Gastrocnemius medialis (tissue), 4 donors: ENCODE data around the gene RHOB. TPM values are rescaled to one million over a fixed set of nuclear protein-coding genes. Genes with fewer than 3 reads are reported as not detected.

Source experiments
- ATAC-seq, 2 donors: fragments of 150-250 bp; one replicate each; pipeline ENCODE4 v1.9.1; 2016
- DNase-seq, 2 donors: peaks; one replicate each; pipeline ENCODE4 v3.0.0-alpha.2; 2019
- H3K27ac ChIP-seq, 4 donors: fragments of 200-600 bp; sonication (generic); 1 replicate in 1 of 4; 2 replicates in 3 of 4; pipeline ENCODE4 v1.5.1; 2016 to 2018; ENCODE audit warnings: mild to moderate bottlenecking in 2 of 4, moderate library complexity in 1 of 4
- H3K27me3 ChIP-seq, 3 donors: fragments of 200-600 bp; sonication (generic) in 2 of 3; 1 replicate in 1 of 3; 2 replicates in 2 of 3; pipeline versions ENCODE4 v1.5.1 to v1.6.0; 2016 to 2019; ENCODE audit warnings: mild to moderate bottlenecking in 1 of 3, moderate library complexity in 1 of 3
- H3K36me3 ChIP-seq, 2 donors: fragments of 200-600 bp; sonication (generic) in 1 of 2; one replicate each; pipeline ENCODE4 v1.5.1; 2017 to 2018
- H3K4me1 ChIP-seq, 2 donors: fragments of 200-600 bp; sonication (generic) in 1 of 2; one replicate each; pipeline ENCODE4 v1.5.1; 2016 to 2017; ENCODE audit warnings: mild to moderate bottlenecking in 2 of 2
- H3K4me3 ChIP-seq, 4 donors: fragments of 200-600 bp; sonication (generic) in 3 of 4; 1 replicate in 1 of 4; 2 replicates in 3 of 4; pipeline ENCODE4 v1.5.1; 2016 to 2019; ENCODE audit warnings: mild to moderate bottlenecking in 2 of 4
- H3K9me3 ChIP-seq, 3 donors: fragments of 200-600 bp; sonication (generic) in 2 of 3; 1 replicate in 1 of 3; 2 replicates in 2 of 3; pipeline ENCODE4 v1.5.1; 2016 to 2019
- CTCF ChIP-seq, 5 experiments: fragments of 450-650 bp in 3 of 5; fragments of 200-600 bp in 2 of 5; sonication (generic) in 2 of 5; IDR thresholded peaks in 4 of 5; conservative IDR thresholded peaks in 1 of 5; 1 replicate in 4 of 5; 2 replicates in 1 of 5; pipeline ENCODE4 v1.5.1; 2016 to 2019; ENCODE audit warnings: antibody characterized with exemption in 5 of 5, mild to moderate bottlenecking in 3 of 5, moderate library complexity in 3 of 5
- POLR2A ChIP-seq, 2 donors: fragments of 450-650 bp; IDR thresholded peaks; one replicate each; pipeline ENCODE4 v1.6.1; 2017; ENCODE audit warnings: antibody characterized with exemption in 2 of 2, mild to moderate bottlenecking in 2 of 2, moderate library complexity in 2 of 2
- in situ Hi-C, 4 donors: fragments of 200-750 bp; cut with MboI; loops; one replicate each; pipeline versions ENCODE4 v1.15.0 to v1.8.0; 2017; ENCODE audit warnings: low sequenced_read_pairs in 4 of 4
- intact Hi-C: fragments of 100-400 bp; cut with DNase I; formaldehyde crosslinking; loops from one replicate; pipeline ENCODE4 v1.15.1; 2023; ENCODE audit warnings: low total_unique reads
- total RNA-seq, 4 donors: library from RNA; depleted of rRNA; stranded (reverse); fragments of >200 nt; gene quantifications; one replicate each; pipeline versions ENCODE4 v1.1.0 to v1.2.3, GENCODE V29; 2016

RHOB gene
- total RNA-seq, 4 donors from 2014 or later, result 696 to 1,267 (median 1,094) TPM

GRCh38 chr2:20480913-20481312, 34.0 kb downstream of the RHOB start:
- Histone ChIP-seq H3K4me1 (peaks cover 14 to 40% of the 10 kb centered on the region in 2 donors), H3K4me3 (no peak overlapping the region), H3K36me3 (no peaks in the 10 kb centered on the region), H3K27me3 (no peaks in the 10 kb centered on the region), H3K9me3 (no peaks in the 10 kb centered on the region), H3K27ac (no peak overlapping the region)
- intact Hi-C loops (no loop called here), in situ Hi-C loops (no loop called here)
- no peak for ATAC-seq
- no peak for DNase-seq
- TF ChIP-seq POLR2A (IDR thresholded peaks at IDR 0.05), result no peak
- no peak for TF ChIP-seq CTCF (IDR thresholded peaks at IDR 0.05 in 4 of 5, conservative IDR thresholded peaks at IDR 0.05 in 1 of 5)

- H3K4me3 ChIP-seq, result no peak overlapping the region
- H3K9me3 ChIP-seq, result no peaks in the 10 kb centered on the region
- H3K36me3 ChIP-seq, result no peaks in the 10 kb centered on the region
- no peaks in the 10 kb centered on the region for H3K27me3 ChIP-seq
- ATAC-seq (no peak), DNase-seq (no peak)
- peak overlapping the region; percentile 5 to 80 (median 45) for H3K27ac ChIP-seq
- no peak for TF ChIP-seq CTCF (IDR thresholded peaks at IDR 0.05 in 4 of 5, conservative IDR thresholded peaks at IDR 0.05 in 1 of 5)
- no peak for TF ChIP-seq POLR2A (IDR thresholded peaks at IDR 0.05)
- intact Hi-C loops, result no loop called here
- peaks cover 14 to 40% of the 10 kb centered on the region in 2 donors for H3K4me1 ChIP-seq
- in situ Hi-C loops, result no loop called here
Observed at GRCh38 chr2:20481798-20482405, 35.0 kb downstream of the RHOB start.

- ATAC-seq, result peak in 1 of 2 donors; percentile 35
- no peak for DNase-seq
- in situ Hi-C loops (no loop called here), intact Hi-C loops (no loop called here)
- Histone ChIP-seq H3K4me1 (peaks cover 14 to 40% of the 10 kb centered on the region in 2 donors), H3K27me3 (no peaks in the 10 kb centered on the region), H3K4me3 (peak overlapping the region in 1 of 4 donors; percentile 12), H3K27ac (peak overlapping the region; percentile 53 to 80 (median 66)), H3K9me3 (no peaks in the 10 kb centered on the region), H3K36me3 (no peaks in the 10 kb centered on the region)
- TF ChIP-seq CTCF (IDR thresholded peaks at IDR 0.05 in 4 of 5, conservative IDR thresholded peaks at IDR 0.05 in 1 of 5), result no peak
Observed at GRCh38 chr2:20482725-20483124, 35.9 kb downstream of the RHOB start.

GRCh38 chr2:20483194-20483895, 36.5 kb downstream of the RHOB start:
- peak; percentile 79 to 89 for DNase-seq
- peak; percentile 81 to 85 for ATAC-seq
- Histone ChIP-seq H3K4me1 (peaks cover 14 to 40% of the 10 kb centered on the region in 2 donors), H3K27me3 (no peaks in the 10 kb centered on the region), H3K9me3 (no peaks in the 10 kb centered on the region), H3K36me3 (no peaks in the 10 kb centered on the region), H3K4me3 (peak overlapping the region in 1 of 4 donors; percentile 12), H3K27ac (peak overlapping the region; percentile 53 to 80 (median 66))
- in situ Hi-C loops (no loop called here), intact Hi-C loops (no loop called here)
- no peak for TF ChIP-seq POLR2A (IDR thresholded peaks at IDR 0.05)
- no peak for TF ChIP-seq CTCF (IDR thresholded peaks at IDR 0.05 in 4 of 5, conservative IDR thresholded peaks at IDR 0.05 in 1 of 5)
